GM19395 (cell line): ENCODE measurements around the gene ABHD8.

ENCODE experiments used
- ATAC-seq: cut with Tn5 transposase; IDR thresholded peaks from one replicate; pipeline ENCODE4 v1.9.1; 2021; ENCODE audit warnings: mild to moderate bottlenecking, moderate library complexity; ENCODE audit not compliant: unreplicated experiment

ABHD8 gene

GRCh38 chr19:17334414-17335409, 31.5 kb upstream of the ABHD8 start, which contains the start of gene ANO8:
Gene ANO8, minus strand, starts transcription at chr19:17334855. Its CDS starts 185 bp downstream, at chr19:17334670.
- peak; percentile 49 for ATAC-seq

GRCh38 chr19:17333611-17334413, 30.6 kb upstream of the ABHD8 start:
- peak; percentile 9 for ATAC-seq

GRCh38 chr19:17332677-17333581, 29.7 kb upstream of the ABHD8 start:
- no peak for ATAC-seq

- ATAC-seq, result no peak
Measured at GRCh38 chr19:17332360-17332676, 29.1 kb upstream of the ABHD8 start.

GRCh38 chr19:17331045-17331558, 27.9 kb upstream of the ABHD8 start:
- ATAC-seq, result no peak

- no peak for ATAC-seq
Measured at GRCh38 chr19:17330262-17331044, 27.2 kb upstream of the ABHD8 start.

GRCh38 chr19:17329366-17330261, 26.4 kb upstream of the ABHD8 start:
- no peak for ATAC-seq

GRCh38 chr19:17328517-17329365, 25.5 kb upstream of the ABHD8 start:
- ATAC-seq, result no peak

- ATAC-seq, result no peak
Measured at GRCh38 chr19:17327654-17328516, 24.7 kb upstream of the ABHD8 start.

GRCh38 chr19:17327068-17327653, 23.9 kb upstream of the ABHD8 start:
- ATAC-seq, result no peak

- ATAC-seq, result no peak
Measured at GRCh38 chr19:17326595-17326966, 23.4 kb upstream of the ABHD8 start.

- no peak for ATAC-seq
Measured at GRCh38 chr19:17325881-17326594, 22.8 kb upstream of the ABHD8 start.

- no peak for ATAC-seq
Measured at GRCh38 chr19:17325133-17325532, 21.9 kb upstream of the ABHD8 start.

GRCh38 chr19:17324357-17325114, 21.3 kb upstream of the ABHD8 start:
- ATAC-seq, result no peak

- ATAC-seq, result no peak
Measured at GRCh38 chr19:17323964-17324332, 20.7 kb upstream of the ABHD8 start.
